ENCODE results near the gene BTN3A1.
A peak's percentile ranks its signal among the peaks of the same experiment; 100 is the strongest.
"Not testable (repeated sequence)": the region's sequence is repeated elsewhere in the genome, so short reads cannot be mapped to it uniquely, and the experiment has no call there.

Gene BTN3A1

DNA sequence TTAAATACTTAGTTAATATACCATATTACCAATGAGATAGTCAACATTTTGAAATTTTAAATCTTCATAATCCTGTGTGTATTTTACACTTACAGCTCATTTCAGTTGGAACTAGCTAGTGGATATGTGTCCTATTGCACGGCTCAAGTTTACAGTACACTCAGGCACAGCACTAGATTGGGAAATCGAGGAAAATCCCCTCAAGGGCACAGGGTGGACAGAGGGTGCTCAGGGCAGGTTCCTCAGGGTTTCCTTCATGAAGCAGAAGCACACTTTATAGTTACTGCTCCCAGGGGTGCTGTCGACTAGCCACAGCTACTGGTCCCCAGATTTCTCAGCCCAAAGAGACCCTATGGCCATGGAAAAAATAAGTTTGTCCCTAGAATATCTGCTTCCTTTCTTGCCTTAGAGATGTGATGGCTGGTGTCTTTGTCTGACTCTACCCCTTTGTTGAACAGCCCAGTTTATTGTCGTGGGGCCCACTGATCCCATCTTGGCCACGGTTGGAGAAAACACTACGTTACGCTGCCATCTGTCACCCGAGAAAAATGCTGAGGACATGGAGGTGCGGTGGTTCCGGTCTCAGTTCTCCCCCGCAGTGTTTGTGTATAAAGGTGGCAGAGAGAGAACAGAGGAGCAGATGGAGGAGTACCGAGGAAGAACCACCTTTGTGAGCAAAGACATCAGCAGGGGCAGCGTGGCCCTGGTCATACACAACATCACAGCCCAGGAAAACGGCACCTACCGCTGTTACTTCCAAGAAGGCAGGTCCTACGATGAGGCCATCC, 57.1 kb downstream of the BTN3A1 start:
- DNase-seq (ENCODE audit: low read depth, low spot score) = no peak
- H3K4me3 ChIP-seq (ENCODE audit: low read length) = no peak overlapping the region; the same call in 1 of the 2 replicates

DNA sequence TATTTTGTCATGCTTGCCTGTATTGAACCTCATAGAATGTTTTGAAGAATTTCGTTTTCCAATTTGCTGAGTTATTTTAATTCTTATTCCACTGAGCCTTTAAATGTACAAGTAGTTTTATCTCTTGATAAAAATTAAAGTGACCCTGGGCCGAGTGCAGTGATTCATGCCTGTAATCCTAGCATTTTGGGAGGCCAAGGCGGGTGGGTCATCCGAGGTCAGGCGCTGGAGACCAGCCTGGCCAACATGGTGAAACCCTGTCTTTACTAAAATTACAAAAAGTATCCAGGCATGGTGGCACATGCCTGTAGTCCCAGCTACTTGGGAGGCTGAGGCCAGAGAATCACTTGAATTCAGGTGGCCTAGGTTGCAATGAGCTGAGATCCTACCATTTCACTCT, 59.3 kb downstream of the BTN3A1 start:
- not testable (repeated sequence) for H3K4me3 ChIP-seq (ENCODE audit: low read length); DNase-seq (ENCODE audit: low read depth, low spot score)

DNA sequence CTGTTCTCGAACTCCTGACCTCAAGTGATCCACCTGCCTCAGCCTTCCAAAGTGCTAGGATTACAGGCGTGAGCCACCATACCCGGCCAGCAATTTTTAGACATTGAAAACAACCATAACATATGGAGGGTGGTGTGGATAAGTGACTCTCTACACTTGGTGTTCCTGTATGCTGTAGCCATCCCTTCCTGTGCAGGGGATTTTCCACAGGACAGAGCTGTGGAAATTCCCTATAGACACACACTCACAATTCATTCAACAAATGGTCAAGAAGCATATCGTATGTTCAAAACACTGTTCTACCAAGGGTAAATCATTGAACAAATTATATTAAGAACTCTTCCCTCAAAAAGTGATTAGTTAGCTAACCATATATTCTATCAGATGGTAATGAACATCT, 61.9 kb downstream of the BTN3A1 start:
- H3K4me3 ChIP-seq (ENCODE audit: low read length) = no peak overlapping the region
- DNase-seq (ENCODE audit: low read depth, low spot score) = no peak

DNA sequence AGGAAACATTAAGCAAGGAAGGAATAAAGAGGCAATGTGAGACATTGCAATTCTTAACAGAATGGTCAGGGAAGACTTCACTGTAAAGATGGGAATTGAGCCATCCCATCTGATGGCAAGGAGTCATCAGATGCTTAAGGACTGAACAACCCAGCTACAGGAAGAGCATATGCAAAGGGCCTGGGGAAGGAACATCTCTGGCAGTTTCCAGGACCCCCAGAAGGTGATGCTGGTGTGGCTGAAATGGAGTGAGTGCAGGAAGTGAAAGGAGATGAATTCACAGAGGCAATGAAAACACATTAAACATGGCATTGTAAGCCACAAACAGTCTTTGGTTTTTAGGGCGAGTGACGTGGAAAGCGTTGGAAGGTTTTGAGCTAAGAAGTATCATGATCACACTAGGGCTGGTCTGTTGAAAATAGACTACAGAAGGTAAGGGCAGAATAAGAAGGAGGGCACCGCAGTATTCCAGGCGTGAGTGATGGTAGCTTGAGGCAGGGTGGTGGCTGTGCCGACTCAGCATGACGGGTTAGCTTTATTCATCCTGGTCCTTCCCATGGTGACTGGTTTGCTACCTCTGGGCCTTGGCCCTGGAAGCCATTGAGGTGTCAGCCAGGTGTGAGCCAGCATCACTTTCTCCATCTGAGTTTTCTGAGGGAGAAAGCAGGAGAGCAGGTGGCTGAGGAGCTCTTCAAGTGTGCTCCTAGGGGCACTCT, 62.5 kb downstream of the BTN3A1 start:
- DNase-seq (ENCODE audit: low read depth, low spot score) = peak; percentile 64
- H3K4me3 ChIP-seq (ENCODE audit: low read length) = no peak overlapping the region
